SK-N-SH treated with all-trans-retinoic acid at 6 μM for 48 hours (cell line): ENCODE results near the gene SLC7A8.
A peak's percentile ranks its signal among the peaks of the same experiment; 100 is the strongest.

ENCODE experiments used
- ATAC-seq: fragments of 200-7000 bp; cut with Tn5 transposase; 3 replicates; pipeline ENCODE4 v1.9.1; 2020; ENCODE audit warnings: mild to moderate bottlenecking, moderate library complexity
- ARNTL ChIP-seq: fragments of 450-650 bp; formaldehyde crosslinking; IDR thresholded peaks from 2 replicates; pipeline ENCODE4 v1.5.0; 2020; ENCODE audit warnings: low read depth, mild to moderate bottlenecking, moderate library complexity, borderline replicate concordance
- BACH2 ChIP-seq: fragments of 250-450 bp; sonication (Bioruptor Pico); IDR thresholded peaks from 2 replicates; pipeline ENCODE4 v1.9.0; 2021; ENCODE audit warnings: mild to moderate bottlenecking, borderline replicate concordance
- CSDC2 ChIP-seq: fragments of 250-450 bp; sonication (Bioruptor Pico); IDR thresholded peaks from 2 replicates; pipeline ENCODE4 v1.5.0; 2020; ENCODE audit warnings: mild to moderate bottlenecking, moderate library complexity
- CSRNP3 ChIP-seq: fragments of 250-450 bp; sonication (Bioruptor Pico); IDR thresholded peaks from 2 replicates; pipeline ENCODE4 v1.5.1; 2021; ENCODE audit warnings: mild to moderate bottlenecking, moderate library complexity
- ESRRG ChIP-seq: fragments of 250-450 bp; sonication (Bioruptor Pico); IDR thresholded peaks from 2 replicates; pipeline ENCODE4 v1.6.1; 2021; ENCODE audit warnings: mild to moderate bottlenecking
- GLIS3 ChIP-seq: fragments of 250-450 bp; sonication (Bioruptor Pico); IDR thresholded peaks from 2 replicates; pipeline ENCODE4 v1.5.0; 2020; ENCODE audit warnings: mild to moderate bottlenecking, moderate library complexity
- ISL1 ChIP-seq: fragments of 250-450 bp; sonication (Bioruptor Pico); IDR thresholded peaks from 2 replicates; pipeline ENCODE4 v2.1.2; 2022; ENCODE audit warnings: mild to moderate bottlenecking, moderate library complexity
- OSR1 ChIP-seq: fragments of 250-450 bp; sonication (Bioruptor Pico); IDR thresholded peaks from 2 replicates; pipeline ENCODE4 v1.8.0; 2022; ENCODE audit warnings: moderate library complexity, mild to moderate bottlenecking, inconsistent platforms
- PATZ1 ChIP-seq: fragments of 250-450 bp; sonication (Bioruptor Pico); IDR thresholded peaks from 2 replicates; pipeline ENCODE4 v1.8.0; 2020; ENCODE audit warnings: mild to moderate bottlenecking, moderate library complexity, borderline replicate concordance
- POU6F1 ChIP-seq: fragments of 250-450 bp; sonication (Bioruptor Pico); IDR thresholded peaks from 2 replicates; pipeline ENCODE4 v1.8.0; 2021; ENCODE audit warnings: low read depth, mild to moderate bottlenecking, moderate library complexity, borderline replicate concordance
- RARB ChIP-seq: fragments of 250-450 bp; sonication (Bioruptor Pico); IDR thresholded peaks from 2 replicates; pipeline ENCODE4 v1.8.0; 2021; ENCODE audit warnings: mild to moderate bottlenecking, moderate library complexity
- SNAI2 ChIP-seq: fragments of 250-450 bp; sonication (Bioruptor Pico); IDR thresholded peaks from 2 replicates; pipeline ENCODE4 v1.5.0; 2020; ENCODE audit warnings: mild to moderate bottlenecking, moderate library complexity
- TCF4 ChIP-seq: fragments of 250-450 bp; sonication (Bioruptor Pico); IDR thresholded peaks from 2 replicates; pipeline ENCODE4 v1.8.0; 2021; ENCODE audit warnings: mild to moderate bottlenecking, moderate library complexity, borderline replicate concordance
- TOX ChIP-seq: fragments of 250-450 bp; sonication (Bioruptor Pico); IDR thresholded peaks from 2 replicates; pipeline ENCODE4 v1.8.0; 2021; ENCODE audit warnings: mild to moderate bottlenecking, moderate library complexity, borderline replicate concordance
- TSHZ2 ChIP-seq: fragments of 250-450 bp; sonication (Bioruptor Pico); IDR thresholded peaks from 2 replicates; pipeline ENCODE4 v1.5.0; 2020; ENCODE audit warnings: mild to moderate bottlenecking, moderate library complexity
- ZC3H10 ChIP-seq: fragments of 250-450 bp; sonication (Bioruptor Pico); IDR thresholded peaks from 2 replicates; pipeline ENCODE4 v1.5.1; 2021; ENCODE audit warnings: mild to moderate bottlenecking, moderate library complexity
- ZFP3 ChIP-seq: fragments of 250-450 bp; sonication (Bioruptor Pico); IDR thresholded peaks from 2 replicates; pipeline ENCODE4 v1.5.0; 2020; ENCODE audit warnings: mild to moderate bottlenecking, moderate library complexity
- ZFP30 ChIP-seq: fragments of 450-650 bp; formaldehyde crosslinking; IDR thresholded peaks from 2 replicates; pipeline ENCODE4 v1.5.0; 2022; ENCODE audit warnings: mild to moderate bottlenecking, moderate library complexity
- ZNF8 ChIP-seq: fragments of 450-650 bp; formaldehyde crosslinking; IDR thresholded peaks from 2 replicates; pipeline ENCODE4 v1.5.0; 2020; ENCODE audit warnings: mild to moderate bottlenecking, moderate library complexity

SLC7A8 gene

GRCh38 chr14:23078692-23079116 is 104.8 kb downstream of the SLC7A8 start:
- ATAC-seq, result peak; percentile 88
- TF ChIP-seq POU6F1 (CRISPR knock-in tag) (no peak), GLIS3 (CRISPR knock-in tag) (no peak), RARB (no peak), ARNTL (CRISPR knock-in tag) (no peak), CSDC2 (CRISPR knock-in tag) (no peak), CSRNP3 (CRISPR knock-in tag) (no peak), TOX (CRISPR knock-in tag) (no peak), SNAI2 (CRISPR knock-in tag) (no peak), BACH2 (CRISPR knock-in tag) (no peak), ISL1 (CRISPR knock-in tag) (no peak), ZFP3 (no peak), ZFP30 (CRISPR knock-in tag) (no peak), ZC3H10 (CRISPR knock-in tag) (no peak), PATZ1 (no peak), TCF4 (CRISPR knock-in tag) (no peak), OSR1 (CRISPR knock-in tag) (no peak)

GRCh38 chr14:23077962-23078361 is 105.5 kb downstream of the SLC7A8 start:
- no peak for ATAC-seq

More at GRCh38 chr14:23077962-23078361, 105.5 kb downstream of the SLC7A8 start:
- TF ChIP-seq POU6F1 (CRISPR knock-in tag) (no peak), ARNTL (CRISPR knock-in tag) (no peak), ZC3H10 (CRISPR knock-in tag) (no peak), TSHZ2 (CRISPR knock-in tag) (no peak), ZNF8 (CRISPR knock-in tag) (no peak), TOX (CRISPR knock-in tag) (no peak), CSRNP3 (CRISPR knock-in tag) (no peak), ESRRG (CRISPR knock-in tag) (no peak), SNAI2 (CRISPR knock-in tag) (no peak), BACH2 (CRISPR knock-in tag) (no peak), PATZ1 (no peak)
